DOHH2 (cell line): ENCODE measurements around the gene KIF21B.

Experiments used
- EZH2phosphoT487 ChIP-seq: fragments of 200-600 bp; sonication (generic); IDR thresholded peaks from 2 replicates; pipeline ENCODE4 v1.6.1; 2017; ENCODE audit warnings: borderline replicate concordance, mild to moderate bottlenecking, antibody characterized with exemption, low read length, moderate library complexity, mixed read lengths
- TF ChIP-seq, protein P1 (sequence below): fragments of 200-600 bp; sonication (generic); IDR thresholded peaks from one replicate; pipeline ENCODE4 v1.5.1; 2014; ENCODE audit warnings: antibody characterized with exemption, mild to moderate bottlenecking, low read depth, low read length; ENCODE audit not compliant: poor library complexity, severe bottlenecking

DNA sequence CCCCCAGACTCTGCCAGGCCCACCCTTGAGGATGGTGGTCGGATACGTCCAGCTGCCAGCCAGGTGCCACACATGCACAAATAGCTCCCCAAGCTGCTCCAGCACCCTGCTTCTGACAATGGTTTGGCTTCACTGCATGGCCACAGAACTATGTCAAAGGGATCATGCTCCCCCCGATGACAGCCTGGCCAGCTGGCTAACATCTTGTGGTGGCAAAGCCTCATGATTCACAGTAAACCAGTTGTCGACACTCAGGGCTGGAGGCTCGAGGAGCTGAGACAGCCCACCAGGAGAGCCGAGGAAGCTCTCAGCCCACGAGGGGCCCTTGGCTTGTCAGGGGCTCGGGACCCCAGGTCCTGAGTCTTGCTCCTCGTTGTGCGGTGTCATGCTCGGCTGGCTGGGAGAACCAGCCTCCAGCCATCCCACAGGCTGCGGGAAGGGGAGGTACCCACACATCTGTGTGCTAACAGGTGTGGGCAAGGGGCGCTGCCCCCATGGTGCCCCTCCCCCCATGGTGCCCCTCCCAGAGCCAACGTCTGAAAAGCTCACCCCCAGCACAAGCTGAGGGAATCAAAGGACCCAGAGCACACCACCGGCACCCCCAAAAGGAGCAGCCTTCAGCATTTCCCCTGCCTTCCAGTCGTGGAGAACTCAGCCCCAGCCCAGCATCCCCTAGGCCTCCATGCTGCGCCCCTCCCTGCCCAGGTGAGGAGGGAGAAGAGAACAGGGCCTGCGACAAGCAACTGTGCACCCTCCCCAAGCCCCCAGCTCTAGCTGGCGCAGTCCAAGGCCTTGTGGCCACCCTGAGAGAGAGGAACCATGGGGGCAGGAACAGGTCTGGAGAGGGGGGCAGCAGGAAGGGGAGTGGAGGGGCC, 41.2 kb downstream of the KIF21B start:
- TF ChIP-seq, protein P1, sequence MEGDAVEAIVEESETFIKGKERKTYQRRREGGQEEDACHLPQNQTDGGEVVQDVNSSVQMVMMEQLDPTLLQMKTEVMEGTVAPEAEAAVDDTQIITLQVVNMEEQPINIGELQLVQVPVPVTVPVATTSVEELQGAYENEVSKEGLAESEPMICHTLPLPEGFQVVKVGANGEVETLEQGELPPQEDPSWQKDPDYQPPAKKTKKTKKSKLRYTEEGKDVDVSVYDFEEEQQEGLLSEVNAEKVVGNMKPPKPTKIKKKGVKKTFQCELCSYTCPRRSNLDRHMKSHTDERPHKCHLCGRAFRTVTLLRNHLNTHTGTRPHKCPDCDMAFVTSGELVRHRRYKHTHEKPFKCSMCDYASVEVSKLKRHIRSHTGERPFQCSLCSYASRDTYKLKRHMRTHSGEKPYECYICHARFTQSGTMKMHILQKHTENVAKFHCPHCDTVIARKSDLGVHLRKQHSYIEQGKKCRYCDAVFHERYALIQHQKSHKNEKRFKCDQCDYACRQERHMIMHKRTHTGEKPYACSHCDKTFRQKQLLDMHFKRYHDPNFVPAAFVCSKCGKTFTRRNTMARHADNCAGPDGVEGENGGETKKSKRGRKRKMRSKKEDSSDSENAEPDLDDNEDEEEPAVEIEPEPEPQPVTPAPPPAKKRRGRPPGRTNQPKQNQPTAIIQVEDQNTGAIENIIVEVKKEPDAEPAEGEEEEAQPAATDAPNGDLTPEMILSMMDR = no peak
- TF ChIP-seq EZH2phosphoT487 = no peak
